BE2C (cell line): ENCODE data around the gene STX18.

ENCODE experiments used
- DNase-seq: peaks from one replicate; pipeline ENCODE4 v3.0.0-alpha.2; 2020
- H3K27me3 ChIP-seq: fragments of 250-450 bp; sonication (Bioruptor Pico); 2 replicates; pipeline ENCODE4 v1.5.1; 2020; ENCODE audit warnings: mild to moderate bottlenecking
- H3K36me3 ChIP-seq: fragments of 250-450 bp; sonication (Bioruptor Pico); 2 replicates; pipeline ENCODE4 v1.5.1; 2020; ENCODE audit warnings: mild to moderate bottlenecking
- H3K4me1 ChIP-seq: fragments of 250-450 bp; sonication (Bioruptor Pico); 2 replicates; pipeline ENCODE4 v1.5.1; 2020
- H3K4me3 ChIP-seq: 2 replicates; pipeline ENCODE4 v1.5.1; 2011; ENCODE audit warnings: low read depth, low read length
- H3K9me3 ChIP-seq: fragments of 250-450 bp; sonication (Bioruptor Pico); 2 replicates; pipeline ENCODE4 v1.5.1; 2020
- CTCF ChIP-seq: IDR thresholded peaks from 2 replicates; pipeline ENCODE4 v1.5.1; 2012; ENCODE audit warnings: mild to moderate bottlenecking, low read depth, low read length

Gene STX18

DNA sequence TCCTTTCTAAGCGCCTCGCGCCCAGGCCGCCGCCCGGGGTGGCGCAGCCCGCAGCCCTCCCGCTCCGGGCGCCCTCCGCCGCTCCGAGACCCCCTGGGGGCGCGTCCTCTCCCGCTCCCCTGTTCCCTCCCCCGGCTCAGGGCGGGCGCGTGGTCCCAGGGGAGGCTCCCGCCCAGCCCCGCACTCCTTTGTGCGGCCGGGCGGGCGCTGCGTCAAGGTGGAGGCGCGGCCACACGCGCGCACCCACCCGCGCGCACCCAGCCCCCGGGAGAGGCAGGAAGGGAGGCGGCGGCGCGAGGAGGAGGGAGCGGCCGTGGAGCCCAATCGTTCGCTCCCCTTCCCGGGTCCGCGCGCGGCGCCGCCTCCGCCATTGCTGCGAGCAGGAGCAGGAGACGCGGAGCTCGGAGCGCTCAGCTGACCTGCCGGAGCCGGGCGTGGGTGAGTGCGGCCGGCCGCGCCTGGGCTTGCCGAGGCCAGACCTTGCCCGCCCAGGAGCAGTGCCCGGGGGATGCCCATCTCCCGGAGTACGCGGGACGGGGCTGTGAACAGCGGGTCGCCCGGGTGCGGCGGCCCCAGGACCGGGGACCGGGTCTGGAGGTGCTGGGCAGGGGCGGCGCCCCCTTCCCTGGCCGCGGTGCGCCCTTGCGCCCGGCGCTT, 155.0 kb downstream of the STX18 start, which contains the start of gene NSG1:
TSS of gene NSG1 (plus strand) at position 367 of the 657 bp plus-strand sequence. CDS start 528 bp downstream, outside the sequence.
- H3K36me3 ChIP-seq: peaks cover 21% of the 10 kb centered on the region
- H3K4me1 ChIP-seq: peaks cover 12% of the 10 kb centered on the region
- peak; percentile 78 for DNase-seq
- H3K9me3 ChIP-seq: no peaks in the 10 kb centered on the region
- no peak for TF ChIP-seq CTCF
- H3K27me3 ChIP-seq: no peaks in the 10 kb centered on the region
- H3K4me3 ChIP-seq: peak within 1 kb of the TSS; percentile 70

DNA sequence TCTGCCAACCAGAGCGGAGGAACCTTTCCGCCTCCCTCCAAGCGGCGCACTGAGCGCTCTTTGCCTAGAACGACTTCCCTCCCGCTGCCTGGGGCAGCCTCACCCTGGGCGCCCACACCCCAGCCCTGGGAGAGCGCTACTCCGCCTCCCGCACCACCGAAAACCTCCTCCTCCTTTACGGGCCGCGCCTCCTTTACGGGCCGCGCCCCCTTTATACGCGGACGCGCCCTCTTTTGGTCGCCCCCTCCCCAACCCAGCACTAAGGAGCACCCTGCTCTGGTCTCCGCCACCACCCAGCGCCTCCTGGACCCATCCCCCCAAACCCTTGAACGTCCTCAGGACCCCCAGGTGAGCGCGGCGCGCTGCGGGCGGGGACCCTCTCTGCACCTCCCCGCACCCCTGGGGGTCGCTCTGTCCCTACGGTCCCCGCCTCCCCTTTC, 155.5 kb downstream of the STX18 start:
- no peaks in the 10 kb centered on the region for H3K27me3 ChIP-seq
- peaks cover 12% of the 10 kb centered on the region for H3K4me1 ChIP-seq
- DNase-seq: peak; percentile 75
- peak overlapping the region; percentile 70 for H3K4me3 ChIP-seq
- H3K36me3 ChIP-seq: peaks cover 16% of the 10 kb centered on the region
- no peak for TF ChIP-seq CTCF
- H3K9me3 ChIP-seq: no peaks in the 10 kb centered on the region

- Histone ChIP-seq H3K4me1 (peaks cover 12% of the 10 kb centered on the region), H3K4me3 (peak overlapping the region; percentile 70), H3K36me3 (peaks cover 10% of the 10 kb centered on the region), H3K9me3 (no peaks in the 10 kb centered on the region), H3K27me3 (no peaks in the 10 kb centered on the region)
- no peak for DNase-seq
- no peak for TF ChIP-seq CTCF
Observed at GRCh38 chr4:4385729-4386295, 156.0 kb downstream of the STX18 start.

DNA sequence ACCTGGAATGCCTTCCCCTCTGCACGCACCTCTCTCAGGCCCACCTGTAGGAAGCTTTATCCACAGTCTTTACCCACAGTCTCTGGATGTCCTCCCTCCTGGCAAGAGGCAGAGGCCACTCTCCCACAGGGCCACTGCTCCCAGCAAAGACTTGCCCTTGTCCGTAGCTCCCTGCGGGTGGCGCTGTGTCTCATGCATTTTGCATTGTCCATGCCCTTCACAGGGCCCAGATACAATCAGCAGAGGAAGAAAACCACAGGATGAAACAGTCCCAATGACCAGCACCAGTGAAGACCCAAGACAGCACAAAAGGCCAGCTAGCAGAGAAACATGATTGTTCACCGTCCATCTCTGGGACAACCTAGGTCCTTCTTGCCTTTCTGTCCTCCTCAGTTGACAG, 157.0 kb downstream of the STX18 start:
- Histone ChIP-seq H3K4me1 (peaks cover 10% of the 10 kb centered on the region), H3K27me3 (no peaks in the 10 kb centered on the region), H3K4me3 (no peak overlapping the region), H3K36me3 (peaks cover 8% of the 10 kb centered on the region), H3K9me3 (no peaks in the 10 kb centered on the region)
- DNase-seq: peak; percentile 86
- peak; percentile 85 for TF ChIP-seq CTCF

DNA sequence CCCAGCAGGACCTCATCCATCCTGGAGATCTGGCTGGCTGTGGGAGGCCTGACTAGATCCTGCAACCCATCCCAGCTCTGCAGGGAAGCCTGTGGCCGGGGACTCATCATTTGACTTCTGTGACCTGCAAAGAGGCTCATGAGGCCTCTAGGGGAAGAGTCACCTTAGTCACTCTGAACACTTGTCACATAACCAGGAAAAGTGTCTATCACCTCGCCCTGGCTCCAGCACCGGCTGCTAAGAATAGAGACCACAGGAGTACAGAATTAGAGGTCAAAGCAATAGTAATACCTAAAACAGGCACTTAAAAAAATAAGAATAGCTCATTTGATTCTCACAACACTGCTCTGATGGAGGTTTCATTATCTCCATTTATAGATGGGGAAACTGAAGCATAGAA, 158.8 kb downstream of the STX18 start:
- H3K36me3 ChIP-seq: no peaks in the 10 kb centered on the region
- H3K4me3 ChIP-seq: no peak overlapping the region
- TF ChIP-seq CTCF: no peak
- no peaks in the 10 kb centered on the region for H3K27me3 ChIP-seq
- no peak for DNase-seq
- no peaks in the 10 kb centered on the region for H3K9me3 ChIP-seq
- peaks cover 4% of the 10 kb centered on the region for H3K4me1 ChIP-seq

DNA sequence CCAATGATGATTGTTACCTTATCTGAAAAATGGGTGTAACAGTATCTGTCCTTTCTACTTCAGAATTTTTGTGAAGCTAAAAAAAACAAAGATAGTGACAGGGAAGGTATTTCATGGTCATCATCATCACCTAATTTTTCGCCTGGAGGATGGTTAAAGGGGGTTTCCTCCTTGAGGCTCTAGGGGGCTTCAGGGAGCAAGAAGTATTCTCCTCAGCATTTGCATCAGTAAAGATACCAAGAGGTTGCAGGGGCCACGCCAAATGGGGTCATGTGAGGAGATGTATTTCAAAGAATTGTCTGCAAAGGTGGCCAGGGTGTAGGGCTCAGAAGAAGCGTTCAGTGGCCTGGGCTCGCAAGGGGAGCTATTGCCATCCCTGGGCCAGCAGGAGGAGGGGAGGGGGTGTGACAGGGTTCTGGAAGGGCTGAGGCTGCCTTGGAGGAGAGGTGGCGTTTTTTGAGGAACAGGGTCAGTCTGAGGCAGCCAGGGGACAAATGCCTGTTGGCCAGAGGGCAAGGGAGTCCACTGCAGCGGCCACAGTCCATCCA, 162.2 kb downstream of the STX18 start:
- Histone ChIP-seq H3K4me3 (no peak overlapping the region), H3K4me1 (no peaks in the 10 kb centered on the region), H3K9me3 (no peaks in the 10 kb centered on the region), H3K27me3 (no peaks in the 10 kb centered on the region), H3K36me3 (no peaks in the 10 kb centered on the region)
- no peak for TF ChIP-seq CTCF
- no peak for DNase-seq
